GM18861 (cell line): Measurements from ENCODE around the gene POLR1D.

ENCODE experiments used
- ATAC-seq: cut with Tn5 transposase; IDR thresholded peaks from one replicate; pipeline ENCODE4 v1.9.1; 2021; ENCODE audit not compliant: unreplicated experiment

Gene POLR1D

DNA sequence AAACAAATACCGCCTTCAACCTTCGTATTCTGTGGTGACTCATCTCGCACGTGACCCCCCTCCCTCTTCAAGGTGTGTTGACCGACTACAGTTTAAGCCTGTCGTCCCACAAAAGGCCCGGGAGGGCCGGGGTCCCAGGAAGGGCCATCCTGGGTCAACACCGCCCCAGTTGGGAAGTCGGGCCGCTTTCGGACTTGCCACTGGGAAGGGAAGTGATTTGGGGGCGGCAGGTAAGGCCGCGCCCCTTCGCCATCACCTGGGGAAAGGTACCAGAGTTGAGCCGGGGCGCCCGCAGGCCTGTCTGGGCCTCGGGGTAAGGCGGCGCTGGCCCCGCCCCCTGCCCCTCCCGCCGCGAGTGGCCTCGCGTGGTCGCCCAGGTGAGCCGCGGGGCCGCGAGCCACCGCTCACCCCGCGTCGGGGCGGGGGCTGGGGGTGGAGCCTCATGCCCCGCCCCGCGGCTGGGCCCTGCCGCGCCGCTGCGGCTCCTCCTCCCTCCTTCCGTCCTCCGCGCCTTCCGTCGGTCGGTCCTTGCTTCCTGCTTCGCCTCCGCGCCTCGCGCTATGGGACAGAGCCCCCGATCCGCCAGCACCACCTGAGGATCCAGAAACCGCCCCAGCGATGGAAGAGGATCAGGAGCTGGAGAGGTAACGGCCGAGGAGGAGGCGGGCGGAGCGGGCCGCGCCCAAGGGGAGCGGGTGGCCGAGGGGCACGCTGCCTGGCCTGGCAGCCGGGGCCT, at the start of gene POLR1D:
POLR1D (plus strand) TSS at position 527 of the 736 bp plus-strand sequence; CDS start at position 619, 92 bp downstream.
- peak; percentile 62 for ATAC-seq

- ATAC-seq: no peak
Measured at GRCh38 chr13:27572234-27572901, 49.3 kb upstream of the POLR1D start.

DNA sequence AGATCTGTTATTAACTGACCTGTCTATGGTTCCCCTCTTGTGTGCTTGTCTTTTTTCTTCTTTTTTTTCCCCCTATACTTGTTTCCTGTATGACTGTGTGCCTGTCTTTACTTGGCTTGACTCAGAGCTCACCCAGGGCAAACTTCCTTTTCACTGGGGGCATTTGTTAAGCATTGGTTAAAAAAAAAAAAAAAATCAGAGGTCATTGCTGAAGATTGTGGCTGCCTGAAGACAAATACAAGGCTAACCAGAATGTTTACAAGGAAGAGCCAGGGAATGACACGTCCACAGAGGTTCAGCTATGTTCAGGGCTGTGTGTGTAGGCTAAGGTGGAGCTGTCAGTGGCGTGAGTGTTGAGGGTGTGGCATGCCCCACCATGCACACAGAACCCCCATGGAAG, 48.4 kb upstream of the POLR1D start:
- no peak for ATAC-seq

- no peak for ATAC-seq
Measured at GRCh38 chr13:27574661-27575060, 47.0 kb upstream of the POLR1D start.

GRCh38 chr13:27578121-27579030, 43.3 kb upstream of the POLR1D start:
- ATAC-seq: no peak

GRCh38 chr13:27583645-27584044, 38.0 kb upstream of the POLR1D start:
- ATAC-seq: no peak

- ATAC-seq: no peak
Measured at GRCh38 chr13:27587095-27587746, 34.5 kb upstream of the POLR1D start.

DNA sequence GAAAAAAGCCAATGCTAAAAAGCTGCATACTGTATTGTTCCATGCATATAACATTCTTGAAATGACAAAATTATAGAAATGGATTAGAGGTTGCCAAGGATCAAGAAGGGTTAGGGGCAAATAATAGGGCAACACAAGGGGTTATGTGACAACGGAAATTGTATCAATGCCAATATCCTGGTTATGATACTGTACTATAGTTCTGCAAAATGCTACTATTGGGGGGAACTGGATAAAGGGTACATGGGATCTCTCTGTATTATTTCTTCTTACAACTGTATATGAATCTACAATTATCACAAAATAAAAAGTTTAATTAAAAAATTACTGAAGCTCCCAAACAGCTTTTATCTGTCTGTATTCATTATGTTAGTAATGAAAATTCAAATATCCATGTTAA, 33.3 kb upstream of the POLR1D start:
- ATAC-seq: no peak

- no peak for ATAC-seq
Measured at GRCh38 chr13:27592865-27593264, 28.8 kb upstream of the POLR1D start.

DNA sequence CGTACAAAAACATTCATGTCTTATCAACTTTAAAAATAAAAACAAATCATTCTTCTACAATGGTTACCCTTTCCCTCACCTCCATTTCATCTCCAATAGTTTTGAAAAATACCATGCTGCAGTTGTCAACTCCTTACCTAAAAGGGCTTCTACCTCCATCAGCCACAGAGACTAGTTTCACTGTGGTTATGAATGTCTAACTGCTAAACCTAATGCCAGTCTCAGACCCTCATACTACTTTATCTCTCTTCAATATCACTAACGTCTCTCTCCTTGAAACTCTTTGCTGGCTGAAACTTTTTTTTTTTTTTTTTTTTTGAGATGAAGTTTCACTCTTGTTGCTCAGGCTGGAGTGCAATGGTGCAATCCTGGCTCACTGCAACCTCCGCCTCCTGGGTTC, 28.4 kb upstream of the POLR1D start:
- peak; percentile 52 for ATAC-seq

GRCh38 chr13:27595055-27595811, 26.5 kb upstream of the POLR1D start:
- no peak for ATAC-seq

GRCh38 chr13:27599096-27599495, 22.6 kb upstream of the POLR1D start:
- ATAC-seq: no peak

GRCh38 chr13:27599845-27600553, 21.7 kb upstream of the POLR1D start:
- ATAC-seq: no peak

DNA sequence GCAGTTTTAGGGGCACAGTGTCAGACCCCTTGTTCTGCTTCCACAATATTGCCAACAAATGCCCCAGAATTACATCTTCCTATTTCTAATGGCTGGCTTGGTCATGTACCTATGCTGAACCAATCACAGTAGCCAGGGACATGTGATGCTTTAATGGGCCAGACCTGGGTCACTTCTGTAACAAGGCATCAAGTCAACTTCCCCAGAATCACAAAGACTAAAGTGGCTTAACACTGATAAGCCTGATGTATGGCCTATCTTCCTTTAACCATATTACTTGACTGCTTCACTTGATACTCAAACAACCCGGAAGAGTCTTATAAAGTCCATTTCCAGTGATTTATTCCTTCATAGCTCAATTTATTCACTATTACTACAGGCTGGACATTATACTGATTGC, 21.0 kb upstream of the POLR1D start:
- no peak for ATAC-seq

DNA sequence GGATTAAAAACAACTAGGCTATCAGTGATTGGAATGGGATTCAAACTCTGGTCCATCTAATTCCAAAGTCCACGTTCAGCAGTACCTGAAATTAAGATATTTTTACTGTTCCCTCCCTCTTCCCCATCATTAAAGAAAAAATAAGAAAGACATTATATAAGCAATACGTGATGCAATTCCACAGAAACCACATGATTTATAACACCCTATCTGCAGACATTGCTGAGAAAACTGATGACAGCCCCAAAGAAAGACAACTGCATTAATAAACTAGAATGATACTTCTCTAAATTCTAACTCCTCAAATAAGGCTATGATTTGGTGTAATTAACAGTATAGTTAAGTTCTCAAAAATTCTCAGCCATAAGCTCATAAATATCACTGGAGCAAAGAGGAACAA, 20.5 kb upstream of the POLR1D start:
- no peak for ATAC-seq

DNA sequence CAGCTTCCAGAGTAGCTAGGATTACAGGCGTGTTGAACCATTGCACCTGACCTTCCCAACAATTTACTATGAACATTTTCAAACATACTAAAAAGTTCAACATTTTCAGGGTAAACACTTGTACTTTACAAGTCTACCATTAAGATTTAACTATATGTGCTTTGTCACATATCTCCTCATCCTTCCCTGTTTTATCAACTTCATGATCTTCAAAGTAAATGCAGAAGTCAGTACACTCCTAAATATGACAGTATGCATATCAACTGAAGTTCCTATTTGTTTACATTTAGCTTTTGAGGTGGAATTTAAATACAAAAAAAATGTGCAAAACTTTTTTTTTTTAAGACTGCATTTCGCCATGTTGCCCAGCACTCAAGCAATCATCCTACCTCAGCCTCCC, 19.9 kb upstream of the POLR1D start:
- no peak for ATAC-seq

DNA sequence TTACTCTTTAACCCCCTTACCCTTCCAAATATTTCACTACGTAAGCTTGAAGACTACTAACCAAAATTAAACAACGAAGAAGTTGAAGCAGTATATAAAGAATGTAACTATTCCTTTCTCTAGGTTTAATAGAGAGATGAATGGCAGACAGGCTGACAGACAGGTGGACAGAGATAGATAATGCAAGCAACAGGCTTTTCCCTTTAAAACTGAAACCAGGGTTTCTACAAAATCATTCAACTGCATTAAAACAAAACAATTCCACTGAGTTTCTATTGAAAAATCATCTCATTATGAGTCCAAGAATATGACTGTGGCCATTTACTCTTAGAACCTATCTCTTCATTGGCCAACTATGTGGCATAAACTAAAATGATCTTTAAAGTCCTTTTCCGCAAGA, 16.6 kb upstream of the POLR1D start:
- ATAC-seq: no peak

- ATAC-seq: no peak
Measured at GRCh38 chr13:27605610-27606200, 16.0 kb upstream of the POLR1D start.

DNA sequence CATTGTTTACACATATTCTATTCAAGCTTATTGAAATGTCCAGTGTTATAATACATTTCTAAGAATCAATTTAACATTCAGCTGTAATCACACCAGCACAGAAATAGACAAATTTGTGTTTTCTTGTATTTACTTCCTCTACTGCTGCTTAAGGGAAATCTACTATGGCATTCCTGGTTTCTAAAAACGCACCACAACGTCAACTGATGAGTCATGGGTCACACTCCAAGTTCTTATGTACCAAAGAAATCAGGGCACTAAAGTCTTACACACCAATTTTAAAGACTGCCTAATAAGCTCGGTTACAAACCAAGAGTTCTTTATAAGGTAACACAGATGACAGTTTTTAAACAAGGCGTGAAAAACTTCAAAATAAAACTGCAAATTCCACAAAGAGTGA, 14.6 kb upstream of the POLR1D start:
- ATAC-seq: no peak
